DMS 273 treated with DMSO at 0.1 percent for 48 hours (cell line): ENCODE results near the gene SPTBN1.

Experiments
- DNase-seq: peaks from one replicate; lab custom pipeline; 2025; lab: John Stamatoyannopoulos, UW

SPTBN1 gene

DNA sequence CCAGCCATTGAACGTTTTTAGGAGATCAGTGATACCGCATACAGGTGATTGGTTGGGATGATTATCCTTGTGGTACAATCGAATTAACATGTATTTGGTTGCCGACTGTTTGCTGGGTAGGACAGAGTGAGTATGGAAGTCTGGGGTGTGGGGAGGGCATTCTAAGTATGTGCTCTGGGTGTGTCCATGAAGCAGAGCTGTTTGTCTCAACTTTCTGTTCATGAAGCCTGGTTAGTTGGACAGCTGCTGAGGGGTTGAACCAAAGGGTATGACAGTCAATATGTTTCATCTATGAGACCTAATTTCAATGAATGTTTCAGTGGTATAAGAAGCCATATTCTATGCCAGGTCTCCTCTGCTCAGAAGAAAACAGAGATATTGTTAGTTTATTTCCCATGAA, 21.9 kb upstream of the SPTBN1 start:
- no peak for DNase-seq

GRCh38 chr2:54434711-54435110, 21.4 kb upstream of the SPTBN1 start:
- DNase-seq, result no peak

GRCh38 chr2:54435325-54436226, 20.6 kb upstream of the SPTBN1 start:
- DNase-seq, result no peak

GRCh38 chr2:54437588-54437987, 18.5 kb upstream of the SPTBN1 start:
- no peak for DNase-seq

DNA sequence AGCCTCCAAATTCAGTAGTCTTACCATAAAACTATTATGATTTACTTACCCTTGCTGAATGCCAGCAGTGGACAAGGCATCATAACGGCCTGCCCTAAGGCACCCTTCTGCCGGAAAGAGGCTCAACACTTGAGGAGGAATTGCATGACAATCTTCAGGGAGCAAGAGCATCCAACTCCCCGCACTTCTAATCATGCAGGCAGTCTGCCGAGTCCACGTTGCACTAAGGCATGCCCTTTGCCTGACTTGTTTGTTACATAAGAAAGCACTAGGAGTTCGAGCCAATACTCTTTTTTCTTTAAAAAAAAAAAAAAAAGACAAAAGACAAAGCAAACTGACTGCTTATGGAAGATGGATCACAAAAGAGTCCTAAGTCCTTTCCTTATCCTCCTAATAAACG, 17.9 kb upstream of the SPTBN1 start:
- DNase-seq, result no peak

DNA sequence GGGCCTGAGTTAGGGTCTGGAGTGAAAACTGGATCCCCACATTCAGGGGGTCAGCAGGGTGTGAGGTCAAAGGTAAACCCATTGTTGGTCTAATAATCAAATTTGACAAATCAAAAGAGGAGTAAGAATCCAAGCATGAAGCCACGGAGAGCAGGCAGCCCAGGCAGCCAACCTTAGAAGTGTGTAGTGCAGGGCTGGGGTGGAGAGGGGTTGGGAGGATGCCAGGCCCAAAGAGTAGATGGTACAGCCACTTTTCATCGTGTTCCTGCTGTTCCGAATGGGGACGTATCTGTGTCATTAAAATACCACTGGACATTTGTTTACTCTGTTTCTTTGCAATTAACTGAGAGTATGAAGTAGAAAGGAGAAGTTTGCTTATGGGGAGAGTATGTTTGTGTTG, 16.5 kb upstream of the SPTBN1 start:
- no peak for DNase-seq

GRCh38 chr2:54440050-54440449, 16.1 kb upstream of the SPTBN1 start:
- DNase-seq, result no peak

DNA sequence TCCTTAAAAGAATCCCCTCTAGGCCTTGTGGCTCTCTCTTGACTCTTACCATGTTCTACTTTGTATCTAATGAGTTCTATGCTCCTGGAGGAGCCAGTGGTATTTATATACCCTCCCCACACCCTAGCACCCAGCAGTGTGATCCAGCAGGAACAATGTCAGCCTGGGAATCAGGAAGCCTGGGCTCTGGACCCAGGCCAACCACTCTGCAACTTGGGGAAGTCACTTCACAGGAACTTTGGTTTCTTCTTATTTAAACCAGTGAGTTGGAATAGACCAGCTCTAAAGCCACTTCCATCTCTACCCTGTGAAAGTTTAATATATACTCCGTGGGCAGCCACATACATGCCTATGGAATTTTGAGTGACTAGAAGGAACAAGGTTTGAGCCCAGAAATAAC, 11.6 kb upstream of the SPTBN1 start:
- no peak for DNase-seq

DNA sequence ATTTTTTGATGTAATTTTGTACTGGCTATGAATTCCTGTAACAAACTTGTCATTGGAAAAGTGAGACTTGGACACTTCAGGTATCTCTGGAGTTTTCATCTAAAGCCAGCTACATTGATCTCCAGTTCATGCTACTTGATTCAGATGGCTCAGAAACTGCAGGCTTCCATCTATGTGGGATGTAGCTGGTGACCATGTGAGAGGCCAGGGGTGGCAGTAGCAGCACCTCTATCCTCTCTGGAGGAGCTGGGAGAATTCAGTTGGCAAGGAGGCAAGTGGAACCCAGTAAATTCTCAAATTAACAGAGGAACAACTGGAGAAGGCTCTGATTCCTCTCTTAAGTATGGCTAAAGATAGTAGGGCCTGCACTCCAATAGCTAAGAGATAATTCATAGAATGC, 10.0 kb upstream of the SPTBN1 start:
- no peak for DNase-seq

DNA sequence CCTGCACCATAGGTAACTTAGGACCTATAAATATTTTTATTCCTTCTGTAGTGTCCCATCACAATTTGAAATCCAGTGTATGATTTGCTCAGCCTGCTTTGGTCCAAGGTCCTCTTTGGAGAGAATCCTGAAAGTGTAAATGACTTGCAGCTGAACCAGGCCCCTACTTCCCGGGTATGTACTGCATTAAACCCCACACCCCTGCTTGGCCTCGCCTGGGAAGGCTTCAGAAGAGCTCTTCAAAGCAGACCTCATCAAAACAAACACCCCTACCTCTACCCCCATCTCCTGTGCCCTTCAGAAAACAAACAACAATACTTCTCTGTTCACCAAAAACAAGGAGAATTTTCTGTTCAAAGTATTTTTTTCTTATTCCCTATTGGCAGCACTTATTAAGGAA, 9.5 kb upstream of the SPTBN1 start:
- no peak for DNase-seq

DNA sequence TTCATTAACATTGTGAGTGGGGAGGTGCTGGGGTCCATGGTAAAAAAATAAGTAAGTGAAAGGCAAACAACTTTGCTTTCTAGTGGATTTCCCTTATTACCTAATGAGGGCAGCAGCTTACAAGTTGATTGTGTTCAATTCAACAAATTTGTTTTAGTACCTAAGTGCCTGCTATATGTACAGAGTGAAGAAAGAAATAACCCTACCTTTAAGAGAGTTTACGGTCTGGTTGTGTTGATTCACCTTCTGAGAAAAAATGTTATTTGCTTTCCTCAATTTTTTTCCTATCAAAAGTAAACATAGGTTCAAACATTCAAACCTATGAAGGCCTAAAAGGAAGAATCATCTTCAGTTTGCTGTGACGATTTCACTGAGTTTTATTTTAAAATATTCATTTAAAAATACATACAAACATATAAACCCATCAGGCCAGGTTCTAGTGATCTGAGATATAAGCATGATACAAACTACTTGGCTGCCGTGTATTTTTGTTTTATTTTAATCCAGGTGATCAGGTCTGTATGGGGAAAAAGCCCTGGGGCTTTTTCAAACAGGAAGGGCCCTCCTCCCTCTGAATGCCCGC, 1.5 kb upstream of the SPTBN1 start:
- DNase-seq, result no peak

DNA sequence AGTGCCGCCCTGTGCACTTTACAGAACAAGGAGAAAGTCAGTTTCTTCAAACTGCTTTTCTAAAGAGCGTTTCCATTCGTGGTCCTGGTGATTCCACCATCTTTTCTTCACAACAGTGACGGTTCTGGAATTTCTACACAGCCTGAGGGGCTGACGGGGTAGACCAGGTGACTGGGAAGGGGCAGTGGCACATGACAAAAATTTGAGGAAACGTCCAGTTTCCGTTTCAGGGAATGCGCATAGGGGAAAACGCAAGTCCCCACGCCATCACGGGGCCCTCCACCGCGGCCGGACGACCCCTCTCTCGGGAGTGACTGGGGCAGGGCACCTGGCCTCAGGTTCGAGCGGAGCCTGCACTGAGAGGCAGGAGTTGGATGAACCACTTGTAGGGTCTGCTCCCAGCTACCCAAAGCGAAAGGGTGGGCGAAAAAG, 980 bp upstream of the SPTBN1 start:
- DNase-seq, result no peak

DNA sequence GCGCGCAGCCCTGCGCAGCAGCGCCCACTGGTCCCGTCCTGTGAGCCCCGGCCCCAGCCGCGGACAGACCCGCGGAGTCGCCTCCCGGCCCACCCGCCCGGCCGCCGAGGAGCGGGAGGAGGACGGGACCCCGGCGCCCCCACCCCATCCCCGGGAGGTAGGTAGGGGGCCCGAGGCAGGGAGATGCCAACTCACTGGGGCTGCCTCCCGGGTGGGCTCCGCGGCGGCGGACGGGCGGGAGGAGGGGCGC, 160 bp downstream of the SPTBN1 start:
- DNase-seq, result no peak

DNA sequence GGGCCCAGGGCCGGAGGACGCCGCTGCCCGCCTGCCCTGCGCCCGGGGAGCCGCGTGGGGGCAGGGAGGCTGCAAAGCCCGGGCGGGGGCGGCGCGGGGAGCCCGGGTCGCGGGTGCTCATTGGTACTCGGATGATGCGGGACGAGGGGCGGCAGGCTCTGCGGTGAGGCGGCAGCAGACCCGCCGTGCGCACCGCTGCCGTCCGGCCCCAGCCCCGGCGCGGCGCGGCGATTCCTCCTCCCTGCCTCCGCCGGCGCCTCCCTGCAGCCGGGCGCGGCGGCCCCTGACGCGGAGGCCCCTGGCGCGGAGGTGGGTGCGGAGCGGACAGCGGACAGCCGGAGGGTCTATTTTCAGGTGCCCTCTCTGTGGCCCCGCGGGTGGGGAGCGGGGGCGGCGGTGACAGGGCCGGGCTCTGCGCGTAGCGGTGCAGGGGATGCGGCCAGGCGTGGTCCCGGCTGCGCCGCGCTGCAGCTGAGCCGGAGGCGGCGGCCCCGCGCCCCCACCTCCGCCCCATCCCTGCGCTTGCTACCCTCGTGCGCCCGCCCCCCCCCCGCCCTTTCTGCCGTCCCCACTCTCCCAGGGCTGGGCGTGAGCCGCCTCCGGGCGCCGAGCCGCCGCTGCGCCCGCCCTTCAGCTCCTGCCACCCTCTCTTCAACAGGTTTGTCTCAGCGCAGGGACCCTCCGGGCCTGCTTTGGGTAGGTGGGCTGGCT, 640 bp downstream of the SPTBN1 start:
- peak; percentile 49 for DNase-seq

- DNase-seq, result peak; percentile 47
Measured at GRCh38 chr2:54457323-54458023, 1.3 kb downstream of the SPTBN1 start.

DNA sequence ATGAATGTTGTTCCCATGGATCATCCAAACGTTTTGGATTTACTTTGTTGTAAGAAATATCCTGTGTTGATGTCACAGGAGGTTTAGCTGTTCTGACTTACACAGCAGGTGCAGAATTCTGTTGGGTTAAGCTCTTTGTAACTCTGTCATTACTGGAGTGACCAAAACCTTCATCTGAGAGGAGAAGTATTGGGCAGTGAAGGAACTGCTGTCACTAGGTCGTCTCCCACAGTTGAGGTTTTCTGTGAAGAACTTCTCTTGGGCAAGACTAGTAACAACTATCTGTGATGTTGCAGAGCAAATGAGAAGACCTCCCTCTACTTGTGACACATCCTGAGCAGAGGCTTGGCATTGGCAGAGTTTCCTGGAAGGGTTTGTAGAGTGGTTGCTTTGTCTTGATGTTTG, 2.9 kb downstream of the SPTBN1 start:
- no peak for DNase-seq

- DNase-seq, result no peak
Measured at GRCh38 chr2:54461261-54461660, 5.1 kb downstream of the SPTBN1 start.

DNA sequence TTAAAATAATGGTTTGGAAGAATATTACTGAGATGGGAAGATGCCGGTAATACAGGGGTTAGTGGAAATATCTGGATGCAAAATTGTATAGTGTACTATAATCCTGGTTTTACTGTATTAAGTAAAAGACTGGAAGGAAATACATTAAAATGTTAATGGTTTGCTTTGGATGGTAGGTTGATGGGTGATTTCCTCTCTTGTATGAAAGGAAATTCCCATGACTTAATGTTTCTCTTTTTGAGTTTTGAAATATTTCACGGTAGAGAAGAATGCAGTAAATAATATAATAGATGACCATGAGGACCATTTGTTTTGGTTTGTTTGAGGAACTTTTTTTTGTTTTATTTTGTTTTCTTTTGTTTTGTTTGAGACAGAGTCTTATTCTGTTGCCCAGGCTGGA, 8.2 kb downstream of the SPTBN1 start:
- no peak for DNase-seq

DNA sequence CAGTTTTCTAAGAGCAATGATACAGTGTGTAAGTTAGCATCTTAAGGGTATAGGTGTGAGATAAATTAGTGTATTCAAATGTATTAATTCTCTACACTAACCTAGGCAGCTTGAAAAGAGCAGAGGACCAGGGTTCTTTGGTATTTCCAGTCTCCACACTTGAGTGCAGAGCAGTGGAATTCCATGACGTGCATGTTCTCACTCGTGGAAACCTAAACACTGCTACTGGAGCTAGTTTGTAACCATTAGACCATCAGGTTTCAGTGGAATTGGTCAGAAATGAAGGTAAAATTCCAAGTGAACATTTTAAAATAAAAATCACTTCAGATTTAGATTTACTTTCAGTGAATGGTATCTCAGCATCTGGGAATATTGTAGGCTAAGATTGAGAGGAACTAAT, 9.0 kb downstream of the SPTBN1 start:
- DNase-seq, result no peak

DNA sequence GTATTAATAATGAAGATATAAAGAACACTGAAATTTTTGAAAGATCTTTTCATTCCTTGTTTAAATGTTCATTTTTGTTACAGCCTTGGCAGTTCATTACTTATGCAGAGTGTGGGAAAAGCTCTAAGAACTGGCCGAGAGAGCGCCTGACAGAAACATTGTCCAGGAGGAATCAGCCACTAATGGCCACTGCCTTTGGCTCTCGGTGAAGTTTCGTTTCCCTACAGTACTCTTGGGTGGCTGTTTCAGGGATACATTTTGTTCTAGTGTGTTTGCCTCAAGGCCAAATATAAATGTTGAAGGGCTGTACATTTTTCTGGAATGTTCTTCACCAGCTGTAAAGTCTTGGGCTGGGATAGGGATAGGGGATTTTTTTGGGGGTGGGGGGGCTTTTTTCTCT, 10.7 kb downstream of the SPTBN1 start:
- DNase-seq, result no peak

GRCh38 chr2:54468673-54469072, 12.5 kb downstream of the SPTBN1 start:
- no peak for DNase-seq

GRCh38 chr2:54469484-54470053, 13.4 kb downstream of the SPTBN1 start:
- no peak for DNase-seq
